Astrocyte (in vitro differentiated cells and primary cell): ENCODE measurements around the gene MCF2L2. TPM values are rescaled to one million over a fixed set of nuclear protein-coding genes. Genes with fewer than 3 reads are reported as not detected.
A peak's percentile ranks its signal among the peaks of the same experiment; 100 is the strongest.

ENCODE experiments used
- DNase-seq: peaks from one replicate; pipeline ENCODE4 v3.0.0-alpha.2; 2010; ENCODE audit warnings: low read depth
- FAIRE-seq: peaks from 2 replicates; lab custom pipeline; 2011; peaks lifted over from hg19 to GRCh38; lab: Jason Lieb, UNC
- H2AFZ ChIP-seq: 2 replicates; pipeline ENCODE4 v1.6.0; 2012; ENCODE audit warnings: low read depth, low read length, inconsistent platforms
- H3K27ac ChIP-seq: 2 replicates; pipeline ENCODE4 v1.5.1; 2011; ENCODE audit warnings: low read depth, low read length, inconsistent platforms
- H3K27me3 ChIP-seq: 2 replicates; pipeline ENCODE4 v1.6.0; 2011; ENCODE audit warnings: low read length, inconsistent platforms; ENCODE audit not compliant: insufficient read depth
- H3K36me3 ChIP-seq: 2 replicates; pipeline ENCODE4 v1.5.1; 2011; ENCODE audit warnings: low read length, inconsistent platforms; ENCODE audit not compliant: insufficient read depth
- H3K4me1 ChIP-seq: 2 replicates; pipeline ENCODE4 v1.5.1; 2011; ENCODE audit warnings: low read length, inconsistent platforms; ENCODE audit not compliant: insufficient read depth
- H3K4me2 ChIP-seq: 2 replicates; pipeline ENCODE4 v1.6.0; 2012; ENCODE audit warnings: low read length, inconsistent platforms
- H3K4me3 ChIP-seq: 2 replicates; pipeline ENCODE4 v1.5.1; 2011; ENCODE audit warnings: low read depth, mild to moderate bottlenecking, low read length, inconsistent platforms; ENCODE audit not compliant: insufficient read depth
- H3K79me2 ChIP-seq: 2 replicates; pipeline ENCODE4 v1.6.0; 2012; ENCODE audit warnings: mild to moderate bottlenecking, low read length, inconsistent platforms; ENCODE audit not compliant: insufficient read depth
- H3K9ac ChIP-seq: 2 replicates; pipeline ENCODE4 v1.6.0; 2012; ENCODE audit warnings: mild to moderate bottlenecking, low read length, inconsistent platforms
- H3K9me3 ChIP-seq: 2 replicates; pipeline ENCODE4 v1.5.1; 2012; ENCODE audit warnings: low read depth, mild to moderate bottlenecking, low read length, inconsistent platforms; ENCODE audit not compliant: insufficient read depth
- H4K20me1 ChIP-seq: 2 replicates; pipeline ENCODE4 v1.6.0; 2012; ENCODE audit warnings: low read length, inconsistent platforms; ENCODE audit not compliant: insufficient read depth
- H3K27ac Mint-ChIP-seq: one replicate; pipeline ENCODE4 v1.8.0; 2021; ENCODE audit warnings: mild to moderate bottlenecking, mixed read lengths; ENCODE audit not compliant: unreplicated experiment
- H3K27me3 Mint-ChIP-seq: one replicate; pipeline ENCODE4 v1.8.0; 2021; ENCODE audit warnings: low read depth, mixed read lengths; ENCODE audit not compliant: unreplicated experiment
- H3K36me3 Mint-ChIP-seq: one replicate; pipeline ENCODE4 v1.8.0; 2021; ENCODE audit warnings: low read depth, mixed read lengths; ENCODE audit not compliant: unreplicated experiment
- H3K4me1 Mint-ChIP-seq: one replicate; pipeline ENCODE4 v1.8.0; 2021; ENCODE audit warnings: low read depth, mixed read lengths; ENCODE audit not compliant: unreplicated experiment
- H3K4me3 Mint-ChIP-seq: one replicate; pipeline ENCODE4 v1.8.0; 2021; ENCODE audit warnings: mild to moderate bottlenecking, moderate library complexity, mixed read lengths; ENCODE audit not compliant: unreplicated experiment
- H3K9me3 Mint-ChIP-seq: one replicate; pipeline ENCODE4 v1.8.0; 2021; ENCODE audit warnings: mild to moderate bottlenecking, mixed read lengths; ENCODE audit not compliant: unreplicated experiment
- CTCF ChIP-seq: IDR thresholded peaks from 2 replicates; pipeline ENCODE4 v1.5.1; 2011; ENCODE audit warnings: low read depth, mild to moderate bottlenecking, inconsistent platforms, low read length, moderate library complexity; ENCODE audit not compliant: insufficient read depth
- EZH2 ChIP-seq: IDR thresholded peaks from 2 replicates; pipeline ENCODE4 v1.6.1; 2012; ENCODE audit warnings: mild to moderate bottlenecking, low read length, inconsistent platforms; ENCODE audit not compliant: insufficient read depth
- total RNA-seq: library from RNA; stranded (reverse); gene quantifications from 2 replicates; pipeline ENCODE4 v1.2.1, GENCODE V29; 2021

The MCF2L2 gene
- total RNA-seq, 1 donor from 2014 or later: 0.89 TPM

GRCh38 chr3:183434503-183434902 lies 6.1 kb upstream of the MCF2L2 start:
- Histone ChIP-seq H3K36me3 (no peaks in the 10 kb centered on the region), H3K4me1 (no peaks in the 10 kb centered on the region), H3K4me2 (no peak overlapping the region), H4K20me1 (no peaks in the 10 kb centered on the region), H3K9me3 (no peaks in the 10 kb centered on the region), H3K27me3 (peaks cover 35% of the 10 kb centered on the region), H3K4me3 (no peak overlapping the region), H3K9ac (no peak overlapping the region), H3K27ac (no peak overlapping the region), H2AFZ (no peak overlapping the region), H3K79me2 (no peaks in the 10 kb centered on the region)
- H3K36me3 Mint-ChIP-seq: no peaks in the 10 kb centered on the region
- H3K4me1 Mint-ChIP-seq: peaks cover under 1% of the 10 kb centered on the region
- peaks cover 45% of the 10 kb centered on the region for H3K27me3 Mint-ChIP-seq
- no peak for TF ChIP-seq CTCF
- no peak for TF ChIP-seq EZH2
- no peak for DNase-seq
- H3K4me3 Mint-ChIP-seq: no peak overlapping the region
- H3K27ac Mint-ChIP-seq: no peak overlapping the region
- no peaks in the 10 kb centered on the region for H3K9me3 Mint-ChIP-seq
- FAIRE-seq: no peak

DNA sequence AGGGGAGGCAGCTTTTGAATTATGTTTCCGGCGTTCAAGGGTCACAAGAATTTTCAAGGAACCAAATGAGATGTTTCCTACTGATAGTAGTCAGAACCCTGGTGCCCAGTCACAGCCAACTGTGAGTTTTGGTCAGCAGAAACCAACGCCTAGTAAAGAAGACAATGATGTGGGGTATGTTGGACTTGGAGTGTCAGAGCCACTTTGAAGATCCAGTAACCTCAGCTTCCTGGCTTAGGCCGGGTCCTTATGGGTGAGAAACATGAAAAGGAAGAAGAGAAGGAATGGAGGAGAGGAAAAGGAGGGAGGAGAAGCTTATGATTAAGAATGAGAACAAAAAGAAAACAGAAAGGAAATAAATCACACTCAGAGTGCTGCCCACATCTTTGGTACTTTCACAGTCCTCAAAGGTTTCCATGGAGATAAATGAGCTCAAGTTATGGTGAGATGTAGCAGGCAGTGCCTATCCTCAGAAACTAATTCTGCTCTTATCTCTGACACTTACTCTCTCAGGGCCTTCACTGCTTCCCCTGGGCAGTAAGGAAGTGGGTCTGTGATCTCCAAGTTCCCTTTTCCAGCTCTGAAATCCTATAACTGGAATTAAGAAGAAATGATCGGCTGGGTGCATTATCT lies 2.0 kb upstream of the MCF2L2 start:
- H3K4me3 ChIP-seq: no peak overlapping the region
- no peak overlapping the region for H3K27ac Mint-ChIP-seq
- DNase-seq: no peak
- H3K4me2 ChIP-seq: no peak overlapping the region
- H3K9me3 ChIP-seq: no peaks in the 10 kb centered on the region
- H2AFZ ChIP-seq: no peak overlapping the region
- no peaks in the 10 kb centered on the region for H3K79me2 ChIP-seq
- no peak overlapping the region for H3K9ac ChIP-seq
- no peaks in the 10 kb centered on the region for H4K20me1 ChIP-seq
- H3K4me3 Mint-ChIP-seq: no peak overlapping the region
- H3K27ac ChIP-seq: no peak overlapping the region
- H3K36me3 Mint-ChIP-seq: no peaks in the 10 kb centered on the region
- H3K27me3 ChIP-seq: peaks cover 50% of the 10 kb centered on the region
- H3K27me3 Mint-ChIP-seq: peaks cover 61% of the 10 kb centered on the region
- H3K9me3 Mint-ChIP-seq: no peaks in the 10 kb centered on the region
- TF ChIP-seq EZH2: no peak
- no peak for TF ChIP-seq CTCF
- no peak for FAIRE-seq
- no peaks in the 10 kb centered on the region for H3K4me1 Mint-ChIP-seq
- H3K36me3 ChIP-seq: no peaks in the 10 kb centered on the region
- peaks cover 12% of the 10 kb centered on the region for H3K4me1 ChIP-seq

DNA sequence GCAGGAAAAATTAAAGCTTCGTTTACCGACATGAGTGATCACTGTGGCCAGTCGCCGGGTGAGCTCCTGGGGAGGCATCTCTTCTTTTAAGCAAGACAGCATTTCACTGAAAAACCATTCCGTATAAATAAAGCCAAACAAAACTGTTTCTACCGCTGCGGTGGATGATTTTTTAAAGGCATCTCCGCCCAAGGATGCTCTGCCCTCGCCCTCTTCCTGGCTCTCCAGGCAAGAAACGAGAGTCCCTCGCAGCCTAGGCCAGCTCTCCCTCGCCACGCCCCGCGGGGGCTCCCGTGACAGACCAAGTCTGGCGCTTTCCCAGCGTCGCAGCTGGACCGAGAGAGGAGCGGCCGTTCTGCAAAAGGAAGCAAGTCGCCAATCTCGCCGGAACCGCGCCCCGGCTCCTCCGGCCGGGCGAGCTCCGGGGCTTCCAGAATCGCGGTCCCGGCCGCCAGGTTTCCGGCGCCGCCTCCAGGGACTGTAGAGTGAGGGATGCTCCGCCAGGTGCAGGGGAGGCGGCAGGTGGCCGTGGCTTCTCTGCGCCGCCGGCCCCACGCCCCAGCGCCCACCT lies 458 bp downstream of the MCF2L2 start:
- no peaks in the 10 kb centered on the region for H3K36me3 ChIP-seq
- Mint-ChIP-seq H3K27me3 (peaks cover 44% of the 10 kb centered on the region), H3K4me3 (peak overlapping the region; percentile 87), H3K27ac (no peak overlapping the region), H3K9me3 (peaks cover 2% of the 10 kb centered on the region), H3K4me1 (no peaks in the 10 kb centered on the region), H3K36me3 (no peaks in the 10 kb centered on the region)
- peak overlapping the region; percentile 21 for H3K9ac ChIP-seq
- TF ChIP-seq CTCF (no peak), EZH2 (no peak)
- H2AFZ ChIP-seq: peak overlapping the region; percentile 94
- peak overlapping the region; percentile 60 for H3K4me3 ChIP-seq
- H3K4me1 ChIP-seq: peaks cover 12% of the 10 kb centered on the region
- no peaks in the 10 kb centered on the region for H3K79me2 ChIP-seq
- H4K20me1 ChIP-seq: no peaks in the 10 kb centered on the region
- peaks cover 38% of the 10 kb centered on the region for H3K27me3 ChIP-seq
- DNase-seq (peak; percentile 5), FAIRE-seq (no peak)
- H3K9me3 ChIP-seq: no peaks in the 10 kb centered on the region
- no peak overlapping the region for H3K27ac ChIP-seq
- H3K4me2 ChIP-seq: peak overlapping the region; percentile 94
